Tibial nerve (tissue), 4 donors: Measurements from ENCODE around the gene SPC24. TPM values are rescaled to one million over a fixed set of nuclear protein-coding genes. Genes with fewer than 3 reads are reported as not detected.
"Not testable (repeated sequence)": the region's sequence is repeated elsewhere in the genome, so short reads cannot be mapped to it uniquely, and the experiment has no call there.

Experiments used
- DNase-seq, 2 donors: peaks; one replicate each; pipeline ENCODE4 v3.0.0-alpha.2; 2019; ENCODE audit warnings: low spot score in 2 of 2
- H3K27ac ChIP-seq, 4 donors: fragments of 200-600 bp; sonication (generic) in 3 of 4; one replicate each; pipeline ENCODE4 v1.5.1; 2017 to 2019; ENCODE audit warnings: mild to moderate bottlenecking in 1 of 4
- H3K27me3 ChIP-seq, 2 donors: fragments of 200-600 bp; sonication (generic) in 1 of 2; one replicate each; pipeline versions ENCODE4 v1.5.1 to v1.6.0; 2017 to 2019
- H3K36me3 ChIP-seq, 3 donors: fragments of 200-600 bp; sonication (generic); one replicate each; pipeline ENCODE4 v1.5.1; 2018 to 2019
- H3K4me1 ChIP-seq, 4 donors: fragments of 200-600 bp; sonication (generic) in 3 of 4; one replicate each; pipeline ENCODE4 v1.5.1; 2017 to 2019
- H3K4me3 ChIP-seq, 4 donors: fragments of 200-600 bp; sonication (generic) in 3 of 4; one replicate each; pipeline ENCODE4 v1.5.1; 2017 to 2019; ENCODE audit warnings: mild to moderate bottlenecking in 1 of 4, moderate library complexity in 1 of 4
- H3K9me3 ChIP-seq, 4 donors: fragments of 200-600 bp; sonication (generic) in 3 of 4; one replicate each; pipeline ENCODE4 v1.5.1; 2017 to 2019
- EP300 ChIP-seq, 2 donors: sonication (generic); formaldehyde crosslinking; IDR thresholded peaks; one replicate each; pipeline ENCODE4 v1.6.1; 2017; ENCODE audit warnings: antibody characterized with exemption in 2 of 2, mild to moderate bottlenecking in 1 of 2
- POLR2A ChIP-seq, 2 donors: fragments of 450-650 bp; IDR thresholded peaks; one replicate each; pipeline ENCODE4 v1.6.1; 2017; ENCODE audit warnings: antibody characterized with exemption in 2 of 2, mild to moderate bottlenecking in 2 of 2, moderate library complexity in 2 of 2
- WGBS, 2 donors: methylation state at CpG; one replicate each; pipeline ENCODE4 v1.1.5; 2018; 5-methylcytosine and 5-hydroxymethylcytosine counted together
- total RNA-seq, 4 donors: library from RNA; depleted of rRNA; stranded (reverse); fragments of >200 nt; gene quantifications; one replicate each; pipeline ENCODE4 v1.1.0, GENCODE V29; 2016
- TF ChIP-seq, protein P1 (sequence below), 5 experiments: fragments of 200-600 bp in 3 of 5; fragments of 450-650 bp in 2 of 5; sonication (generic) in 3 of 5; IDR thresholded peaks; one replicate each; pipeline ENCODE4 v1.5.1; 2016 to 2019; ENCODE audit warnings: antibody characterized with exemption in 5 of 5, mild to moderate bottlenecking in 3 of 5, moderate library complexity in 2 of 5

Gene SPC24
- total RNA-seq, 4 donors from 2014 or later: 2.6 to 20.4 (median 4.4) TPM

DNA sequence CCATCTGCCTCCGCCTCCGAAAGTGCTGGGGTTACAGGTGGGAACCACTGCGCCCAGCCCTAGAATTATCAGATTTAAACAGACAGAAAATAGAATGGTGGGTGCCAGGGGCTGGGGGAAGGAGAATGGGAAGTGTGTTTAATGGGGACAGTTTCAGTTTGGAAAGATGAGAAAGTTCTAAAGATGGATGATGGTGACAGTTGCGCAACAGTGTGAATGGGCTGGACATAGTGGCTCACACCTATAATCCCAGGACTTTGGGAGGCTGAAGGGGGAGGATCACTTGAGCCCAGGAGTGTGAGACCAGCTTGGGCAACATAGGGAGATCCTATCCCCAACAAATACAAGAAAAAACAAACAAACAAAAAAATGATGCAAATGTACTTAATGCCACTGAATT lies 25.9 kb upstream of the SPC24 start:
- H3K4me1 ChIP-seq: peaks cover 0 to 72% (median 20%) of the 10 kb centered on the region in 4 donors
- H3K27ac ChIP-seq: peak overlapping the region in 3 of 4 donors; percentile 37 to 74 (median 72)
- peaks cover 0 to 2% (median 0%) of the 10 kb centered on the region in 4 donors for H3K9me3 ChIP-seq
- H3K36me3 ChIP-seq: peaks cover 0 to 73% (median 0%) of the 10 kb centered on the region in 3 donors
- WGBS, 2 donors: 87 to 97% methylated on average over 4 of the region's 4 CpGs
- no peak overlapping the region for H3K4me3 ChIP-seq
- TF ChIP-seq EP300 (IDR thresholded peaks at IDR 0.05) (no peak), POLR2A (IDR thresholded peaks at IDR 0.05) (no peak)
- TF ChIP-seq, protein P1, sequence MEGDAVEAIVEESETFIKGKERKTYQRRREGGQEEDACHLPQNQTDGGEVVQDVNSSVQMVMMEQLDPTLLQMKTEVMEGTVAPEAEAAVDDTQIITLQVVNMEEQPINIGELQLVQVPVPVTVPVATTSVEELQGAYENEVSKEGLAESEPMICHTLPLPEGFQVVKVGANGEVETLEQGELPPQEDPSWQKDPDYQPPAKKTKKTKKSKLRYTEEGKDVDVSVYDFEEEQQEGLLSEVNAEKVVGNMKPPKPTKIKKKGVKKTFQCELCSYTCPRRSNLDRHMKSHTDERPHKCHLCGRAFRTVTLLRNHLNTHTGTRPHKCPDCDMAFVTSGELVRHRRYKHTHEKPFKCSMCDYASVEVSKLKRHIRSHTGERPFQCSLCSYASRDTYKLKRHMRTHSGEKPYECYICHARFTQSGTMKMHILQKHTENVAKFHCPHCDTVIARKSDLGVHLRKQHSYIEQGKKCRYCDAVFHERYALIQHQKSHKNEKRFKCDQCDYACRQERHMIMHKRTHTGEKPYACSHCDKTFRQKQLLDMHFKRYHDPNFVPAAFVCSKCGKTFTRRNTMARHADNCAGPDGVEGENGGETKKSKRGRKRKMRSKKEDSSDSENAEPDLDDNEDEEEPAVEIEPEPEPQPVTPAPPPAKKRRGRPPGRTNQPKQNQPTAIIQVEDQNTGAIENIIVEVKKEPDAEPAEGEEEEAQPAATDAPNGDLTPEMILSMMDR (IDR thresholded peaks at IDR 0.05): no peak
- DNase-seq: no peak
- no peaks in the 10 kb centered on the region for H3K27me3 ChIP-seq

DNA sequence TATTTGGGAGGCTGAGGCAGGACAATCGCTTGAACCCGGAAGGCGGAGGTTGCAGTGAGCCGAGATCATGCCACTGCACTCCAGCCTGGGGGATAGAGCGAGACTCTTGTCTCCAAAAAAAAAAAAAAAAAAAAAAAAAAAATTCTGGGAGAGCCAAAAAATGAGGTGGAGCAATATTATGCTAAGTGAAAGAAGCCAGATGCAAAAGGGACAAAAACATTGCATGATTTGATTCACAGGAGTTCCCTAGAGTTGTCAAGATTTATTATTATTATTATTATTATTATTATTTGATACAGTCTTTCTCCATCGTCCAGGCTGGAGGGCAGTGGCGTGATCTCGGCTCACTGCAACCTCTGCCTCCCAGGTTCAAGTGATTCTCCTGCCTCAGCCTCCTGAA lies 25.4 kb upstream of the SPC24 start:
- peak overlapping the region; percentile 24 to 75 (median 54) for H3K27ac ChIP-seq
- WGBS, 2 donors: 68 to 79% methylated on average over 8 of the region's 8 CpGs
- H3K4me1 ChIP-seq: peaks cover 0 to 67% (median 18%) of the 10 kb centered on the region in 4 donors
- not testable (repeated sequence) for H3K27me3 ChIP-seq, H3K9me3 ChIP-seq, DNase-seq, H3K4me3 ChIP-seq
- H3K36me3 ChIP-seq: peaks cover 0 to 73% (median 0%) of the 10 kb centered on the region in 3 donors

DNA sequence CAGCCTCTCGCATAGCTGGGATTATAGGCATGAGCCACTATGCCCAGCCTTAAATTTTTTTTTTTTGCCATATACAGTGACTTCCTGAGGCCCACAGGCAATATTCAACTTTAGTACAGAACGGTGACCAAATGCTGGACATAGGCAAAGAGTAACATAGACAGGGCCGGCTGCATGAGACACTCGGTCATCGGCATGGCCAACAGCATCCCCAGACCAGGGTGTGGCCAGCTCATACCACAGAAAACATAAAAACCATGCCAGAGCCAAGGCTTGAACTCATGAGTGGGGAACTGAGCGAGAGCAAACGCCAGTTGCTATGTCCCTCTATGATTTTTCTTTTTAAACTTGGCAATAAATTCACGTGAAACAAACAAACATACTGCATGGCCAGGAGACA lies 24.8 kb upstream of the SPC24 start:
- H3K4me1 ChIP-seq: peaks cover 0 to 61% (median 16%) of the 10 kb centered on the region in 4 donors

DNA sequence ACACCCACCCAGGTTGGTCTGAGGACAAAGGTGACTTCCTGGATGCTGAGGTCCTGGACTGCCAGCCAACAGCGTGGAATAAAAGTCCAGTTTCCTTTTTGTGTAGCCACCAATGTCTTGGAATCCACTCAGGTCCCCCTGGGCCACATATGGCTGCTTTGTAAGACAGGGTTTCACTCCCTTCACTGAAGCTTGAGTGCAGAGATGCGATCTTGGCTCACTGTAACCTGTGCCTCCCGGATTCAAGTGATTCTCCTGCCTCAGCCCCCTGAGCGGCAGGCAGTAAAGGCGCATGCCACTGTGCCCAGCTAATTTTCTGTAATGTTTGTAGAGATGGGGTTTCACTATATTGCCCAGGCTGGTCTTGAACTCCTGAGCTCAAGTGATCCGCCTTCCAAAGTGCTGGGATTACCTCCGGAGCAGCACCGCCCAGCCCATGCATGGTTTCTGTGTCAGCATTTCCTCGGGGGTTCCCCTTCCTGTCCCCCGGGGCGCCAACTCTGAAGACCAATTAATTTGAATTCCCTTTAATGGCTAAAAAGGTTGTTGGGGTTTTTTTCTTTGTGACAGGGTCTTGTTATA lies 24.2 kb upstream of the SPC24 start:
- no peaks in the 10 kb centered on the region for H3K27me3 ChIP-seq
- H3K9me3 ChIP-seq: peaks cover 0 to 2% (median 0%) of the 10 kb centered on the region in 4 donors
- no peak overlapping the region for H3K4me3 ChIP-seq
- no peak for DNase-seq
- peak overlapping the region; percentile 24 to 75 (median 48) for H3K27ac ChIP-seq
- peaks cover 0 to 73% (median 0%) of the 10 kb centered on the region in 3 donors for H3K36me3 ChIP-seq
- peaks cover 0 to 55% (median 16%) of the 10 kb centered on the region in 4 donors for H3K4me1 ChIP-seq
- 53 to 59% methylated on average over 11 of the region's 11 CpGs for WGBS, 2 donors
- TF ChIP-seq, protein P1 (IDR thresholded peaks at IDR 0.05): no peak
- TF ChIP-seq EP300 (IDR thresholded peaks at IDR 0.05): no peak
- no peak for TF ChIP-seq POLR2A (IDR thresholded peaks at IDR 0.05)

More for the DNA sequence above, 24.8 kb upstream of the SPC24 start:
- H3K4me3 ChIP-seq: no peak overlapping the region
- peak overlapping the region; percentile 24 to 75 (median 48) for H3K27ac ChIP-seq
- H3K27me3 ChIP-seq: no peaks in the 10 kb centered on the region
- WGBS, 2 donors: 46 to 51% methylated on average over 8 of the region's 8 CpGs
- TF ChIP-seq, protein P1 (IDR thresholded peaks at IDR 0.05): no peak
- TF ChIP-seq POLR2A (IDR thresholded peaks at IDR 0.05) (no peak), EP300 (IDR thresholded peaks at IDR 0.05) (no peak)
- H3K9me3 ChIP-seq: peaks cover 0 to 2% (median 0%) of the 10 kb centered on the region in 4 donors
- no peak for DNase-seq
- peaks cover 0 to 73% (median 0%) of the 10 kb centered on the region in 3 donors for H3K36me3 ChIP-seq

DNA sequence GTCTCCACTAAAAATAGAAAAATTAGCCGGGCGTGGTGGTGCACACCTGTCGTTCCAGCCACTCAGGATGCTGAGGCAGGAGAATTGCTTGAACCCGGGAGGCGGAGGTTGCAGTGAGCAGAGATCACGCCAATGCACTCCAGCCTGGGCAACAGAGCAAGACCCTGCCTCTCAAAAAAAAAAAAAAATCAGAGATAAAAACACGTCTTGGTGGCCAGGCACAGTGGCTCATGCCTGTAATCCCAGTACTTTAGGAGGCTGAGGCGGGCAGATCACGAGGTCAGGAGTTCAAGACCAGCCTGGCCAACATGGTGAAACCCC lies 23.5 kb upstream of the SPC24 start:
- peak overlapping the region in 2 of 4 donors; percentile 72 to 75 for H3K27ac ChIP-seq
- H3K36me3 ChIP-seq: peaks cover 0 to 78% (median 4%) of the 10 kb centered on the region in 3 donors
- not testable (repeated sequence) for DNase-seq, H3K9me3 ChIP-seq, H3K27me3 ChIP-seq, H3K4me3 ChIP-seq
- WGBS, 2 donors: 81 to 82% methylated on average over 9 of the region's 9 CpGs
- H3K4me1 ChIP-seq: peaks cover 0 to 48% (median 16%) of the 10 kb centered on the region in 4 donors

DNA sequence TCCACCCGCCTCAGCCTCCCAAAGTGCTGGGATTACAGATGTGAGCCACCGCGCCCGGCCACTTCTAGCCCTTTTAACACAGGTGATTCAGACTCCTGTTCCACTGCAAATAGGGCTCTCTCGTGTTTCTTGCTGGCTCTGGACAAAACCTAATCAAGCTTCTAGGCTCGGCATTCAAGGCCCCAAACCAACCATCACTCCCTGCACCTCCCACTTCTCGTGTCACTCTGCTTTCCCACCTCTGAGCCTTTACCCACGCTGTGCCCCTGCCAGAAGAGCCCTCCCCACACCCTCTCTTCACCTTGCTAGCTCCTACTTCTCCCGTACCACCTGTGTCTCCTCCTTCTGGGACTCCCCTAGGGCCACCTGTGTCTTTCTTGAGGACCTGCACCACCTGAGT lies 22.0 kb upstream of the SPC24 start:
- DNase-seq: no peak
- peaks cover 0 to 43% (median 16%) of the 10 kb centered on the region in 4 donors for H3K4me1 ChIP-seq
- TF ChIP-seq POLR2A (IDR thresholded peaks at IDR 0.05) (no peak), EP300 (IDR thresholded peaks at IDR 0.05) (no peak)
- TF ChIP-seq, protein P1 (IDR thresholded peaks at IDR 0.05): no peak
- H3K27me3 ChIP-seq: no peaks in the 10 kb centered on the region
- WGBS, 2 donors: 89 to 91% methylated on average over 9 of the region's 9 CpGs
- peaks cover 0 to 80% (median 7%) of the 10 kb centered on the region in 3 donors for H3K36me3 ChIP-seq
- H3K27ac ChIP-seq: peak overlapping the region in 2 of 4 donors; percentile 72 to 75
- no peaks in the 10 kb centered on the region for H3K9me3 ChIP-seq
- H3K4me3 ChIP-seq: no peak overlapping the region
